Fibroblast of mammary gland (primary cell): ENCODE results near the gene MTMR3.

ENCODE experiments used
- DNase-seq: peaks from one replicate; pipeline ENCODE4 v3.0.0-alpha.2; 2010; ENCODE audit warnings: low read depth
- H3K4me3 ChIP-seq: 2 replicates; pipeline ENCODE4 v1.5.1; 2011; ENCODE audit warnings: low read depth, mild to moderate bottlenecking, low read length, moderate library complexity; ENCODE audit not compliant: control insufficient read depth
- CTCF ChIP-seq: conservative IDR thresholded peaks from 2 replicates; pipeline ENCODE4 v1.5.1; 2011; ENCODE audit warnings: low read depth, low read length, inconsistent platforms; ENCODE audit not compliant: control insufficient read depth, insufficient read depth

Gene MTMR3

GRCh38 chr22:29949872-29950271 lies 66.9 kb downstream of the MTMR3 start:
- no peak for DNase-seq
- no peak overlapping the region for H3K4me3 ChIP-seq
- no peak for TF ChIP-seq CTCF

- TF ChIP-seq CTCF: no peak
- no peak for DNase-seq
- no peak overlapping the region for H3K4me3 ChIP-seq
Observed at GRCh38 chr22:29951791-29952413, 68.9 kb downstream of the MTMR3 start.

- TF ChIP-seq CTCF: no peak
- DNase-seq: no peak
- H3K4me3 ChIP-seq: no peak overlapping the region
Observed at GRCh38 chr22:29954203-29954855, 71.4 kb downstream of the MTMR3 start.

- no peak overlapping the region for H3K4me3 ChIP-seq
- no peak for TF ChIP-seq CTCF
- no peak for DNase-seq
Observed at GRCh38 chr22:29956680-29957079, 73.7 kb downstream of the MTMR3 start.

GRCh38 chr22:29958170-29958569 lies 75.2 kb downstream of the MTMR3 start:
- DNase-seq: no peak
- TF ChIP-seq CTCF: no peak
- H3K4me3 ChIP-seq: no peak overlapping the region

GRCh38 chr22:29964776-29965175 lies 81.8 kb downstream of the MTMR3 start:
- no peak overlapping the region for H3K4me3 ChIP-seq
- no peak for TF ChIP-seq CTCF
- DNase-seq: no peak
